Measurements from ENCODE around the gene ATRX. TPM values are rescaled to one million over a fixed set of nuclear protein-coding genes. Genes with fewer than 3 reads are reported as not detected.

Gene ATRX
- polyA plus RNA-seq, 1 of the 3 experiments (the other 2 are of a cell fraction): 27.6 TPM

- no peak for DNase-seq
- H3K4me2 ChIP-seq: no peak overlapping the region
- H3K4me1 ChIP-seq (ENCODE audit: control insufficient read depth in 1 of 2, insufficient read depth in 2 of 2, low read depth in 1 of 2, low read length in 1 of 2): no peaks in the 10 kb centered on the region; a peak in 2 of 4 replicates
- ChIA-PET CTCF (no interaction called here), POLR2A (no interaction called here)
- H3K9me2 ChIP-seq: no peaks in the 10 kb centered on the region
- TF ChIP-seq POLR2AphosphoS5 (IDR thresholded peaks at IDR 0.05; ENCODE audit: low read depth, low read length): no peak
- TF ChIP-seq FOXJ3 (CRISPR knock-in tag; IDR thresholded peaks at IDR 0.05): no peak
- TF ChIP-seq TEAD4 (IDR thresholded peaks at IDR 0.05; ENCODE audit: borderline replicate concordance, insufficient read depth): no peak
- TF ChIP-seq FOSL2 (IDR thresholded peaks at IDR 0.05; ENCODE audit: borderline replicate concordance, low read depth): no peak
- TF ChIP-seq, protein P1, sequence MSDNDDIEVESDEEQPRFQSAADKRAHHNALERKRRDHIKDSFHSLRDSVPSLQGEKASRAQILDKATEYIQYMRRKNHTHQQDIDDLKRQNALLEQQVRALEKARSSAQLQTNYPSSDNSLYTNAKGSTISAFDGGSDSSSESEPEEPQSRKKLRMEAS (IDR thresholded peaks at IDR 0.05; ENCODE audit: low read depth): no peak
- no peak for TF ChIP-seq SMC3 (IDR thresholded peaks at IDR 0.05; ENCODE audit: low read depth, low read length)
- TF ChIP-seq, protein P2, sequence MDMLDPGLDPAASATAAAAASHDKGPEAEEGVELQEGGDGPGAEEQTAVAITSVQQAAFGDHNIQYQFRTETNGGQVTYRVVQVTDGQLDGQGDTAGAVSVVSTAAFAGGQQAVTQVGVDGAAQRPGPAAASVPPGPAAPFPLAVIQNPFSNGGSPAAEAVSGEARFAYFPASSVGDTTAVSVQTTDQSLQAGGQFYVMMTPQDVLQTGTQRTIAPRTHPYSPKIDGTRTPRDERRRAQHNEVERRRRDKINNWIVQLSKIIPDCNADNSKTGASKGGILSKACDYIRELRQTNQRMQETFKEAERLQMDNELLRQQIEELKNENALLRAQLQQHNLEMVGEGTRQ (IDR thresholded peaks at IDR 0.05; ENCODE audit: borderline replicate concordance, low read depth, low read length): no peak
- TF ChIP-seq TAF1 (IDR thresholded peaks at IDR 0.05; ENCODE audit: borderline replicate concordance, low read depth, low read length): no peak
- TF ChIP-seq CTCF (IDR thresholded peaks at IDR 0.05): no peak
- no peak for TF ChIP-seq TCF12 (IDR thresholded peaks at IDR 0.05)
- peaks cover 5% of the 10 kb centered on the region for H3F3A ChIP-seq (replicated peaks; ENCODE audit: insufficient read depth)
- peaks cover 100% of the 10 kb centered on the region for H4K20me1 ChIP-seq (ENCODE audit: insufficient read depth)
- H3K27ac ChIP-seq (ENCODE audit: low read depth in 2 of 2, low read length in 1 of 2): no peak overlapping the region
- no peaks in the 10 kb centered on the region for H3K9me3 ChIP-seq
- 84% methylated on average over 3 of the region's 3 CpGs for WGBS (ENCODE audit: low lambda C conversion rate)
- H2AFZ ChIP-seq (ENCODE audit: low read depth): no peak overlapping the region
- no peak overlapping the region for H3K4me3 ChIP-seq (ENCODE audit: low read depth in 2 of 2, low read length in 1 of 2)
- H3K27me3 ChIP-seq (ENCODE audit: insufficient read depth): no peaks in the 10 kb centered on the region
- H3K9ac ChIP-seq: no peak overlapping the region
- H3K36me3 ChIP-seq (replicated peaks in 1 of 2; ENCODE audit: control insufficient read depth in 1 of 2, insufficient read depth in 2 of 2, low read length in 1 of 2): peaks cover 0 to 6% of the 10 kb centered on the region in 2 experiments
- H3K79me2 ChIP-seq (ENCODE audit: insufficient read depth): peaks cover 100% of the 10 kb centered on the region
Observed at GRCh38 chrX:77779695-77780094, 6.3 kb downstream of the ATRX start.

DNA sequence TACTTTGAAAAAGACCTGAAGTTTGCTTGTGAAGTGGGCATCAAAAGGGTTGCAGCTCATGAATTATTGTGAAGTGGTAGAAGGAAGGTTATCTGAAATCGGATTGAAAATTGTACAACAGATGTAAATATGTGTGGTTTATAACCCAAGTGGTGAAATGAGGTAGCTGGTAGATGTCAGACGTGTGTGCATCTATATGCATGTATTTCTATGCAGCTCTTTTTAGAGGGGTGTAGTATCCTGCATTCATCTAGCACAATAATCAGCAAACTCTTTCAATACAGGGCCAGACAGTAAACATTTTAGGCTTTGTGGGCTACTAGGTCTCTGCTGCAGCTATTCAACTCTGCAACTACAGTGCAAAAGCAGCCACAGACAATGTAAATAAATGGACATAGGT is 9.4 kb downstream of the ATRX start:
- Histone ChIP-seq H3K4me3 (ENCODE audit: low read depth in 2 of 2, low read length in 1 of 2) (no peak overlapping the region), H3K79me2 (ENCODE audit: insufficient read depth) (peaks cover 100% of the 10 kb centered on the region), H4K20me1 (ENCODE audit: insufficient read depth) (peaks cover 100% of the 10 kb centered on the region), H3K4me2 (no peak overlapping the region), H3K4me1 (ENCODE audit: control insufficient read depth in 1 of 2, insufficient read depth in 2 of 2, low read depth in 1 of 2, low read length in 1 of 2) (no peaks in the 10 kb centered on the region), H3K9ac (no peak overlapping the region), H2AFZ (ENCODE audit: low read depth) (no peak overlapping the region), H3K36me3 (replicated peaks in 1 of 2; ENCODE audit: control insufficient read depth in 1 of 2, insufficient read depth in 2 of 2, low read length in 1 of 2) (peaks cover 0 to 6% of the 10 kb centered on the region in 2 experiments), H3F3A (replicated peaks; ENCODE audit: insufficient read depth) (peaks cover 2% of the 10 kb centered on the region), H3K9me3 (no peaks in the 10 kb centered on the region), H3K9me2 (no peaks in the 10 kb centered on the region), H3K27me3 (ENCODE audit: insufficient read depth) (no peaks in the 10 kb centered on the region), H3K27ac (ENCODE audit: low read depth in 2 of 2, low read length in 1 of 2) (no peak overlapping the region)
- CTCF ChIA-PET: no interaction called here
- 71% methylated on average over 2 of the region's 2 CpGs for WGBS (ENCODE audit: low lambda C conversion rate)
- TF ChIP-seq MXI1 (IDR thresholded peaks at IDR 0.05; ENCODE audit: low read depth, low read length): no peak
- no peak for TF ChIP-seq EP300 (IDR thresholded peaks at IDR 0.05; ENCODE audit: borderline replicate concordance in 1 of 2, low read depth in 1 of 2, low read length in 1 of 2)
- no peak for TF ChIP-seq CTCF (IDR thresholded peaks at IDR 0.05)
- TF ChIP-seq, protein P3, sequence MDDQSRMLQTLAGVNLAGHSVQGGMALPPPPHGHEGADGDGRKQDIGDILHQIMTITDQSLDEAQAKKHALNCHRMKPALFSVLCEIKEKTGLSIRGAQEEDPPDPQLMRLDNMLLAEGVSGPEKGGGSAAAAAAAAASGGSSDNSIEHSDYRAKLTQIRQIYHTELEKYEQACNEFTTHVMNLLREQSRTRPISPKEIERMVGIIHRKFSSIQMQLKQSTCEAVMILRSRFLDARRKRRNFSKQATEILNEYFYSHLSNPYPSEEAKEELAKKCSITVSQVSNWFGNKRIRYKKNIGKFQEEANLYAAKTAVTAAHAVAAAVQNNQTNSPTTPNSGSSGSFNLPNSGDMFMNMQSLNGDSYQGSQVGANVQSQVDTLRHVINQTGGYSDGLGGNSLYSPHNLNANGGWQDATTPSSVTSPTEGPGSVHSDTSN (IDR thresholded peaks at IDR 0.05): no peak
- DNase-seq: no peak
- POLR2A ChIA-PET: no interaction called here

Measured in SK-N-SH (cell line).